Spleen (tissue), 11 donors: Measurements from ENCODE around the gene ECPAS. TPM values are rescaled to one million over a fixed set of nuclear protein-coding genes. Genes with fewer than 3 reads are reported as not detected.

Source experiments
- DNase-seq: peaks from one replicate; pipeline ENCODE4 v3.0.0-alpha.2; 2020
- H3K27ac ChIP-seq, 8 donors: fragments of 200-600 bp; sonication (generic) in 7 of 8; 1 replicate in 4 of 8; 2 replicates in 4 of 8; pipeline versions ENCODE4 v1.5.0 to v1.8.0; 2016 to 2021; ENCODE audit warnings: inconsistent platforms in 4 of 8, mild to moderate bottlenecking in 4 of 8, moderate library complexity in 1 of 8
- H3K27me3 ChIP-seq, 7 donors: fragments of 200-600 bp; sonication (generic) in 6 of 7; replicated peaks in 1 of 7; 1 replicate in 4 of 7; 2 replicates in 3 of 7; pipeline versions ENCODE4 v1.5.0 to v1.8.0; 2016 to 2021; ENCODE audit warnings: inconsistent platforms in 3 of 7, mild to moderate bottlenecking in 1 of 7
- H3K36me3 ChIP-seq, 6 donors: fragments of 200-600 bp; sonication (generic) in 5 of 6; 1 replicate in 4 of 6; 2 replicates in 2 of 6; pipeline versions ENCODE4 v1.5.0 to v1.8.0; 2016 to 2021; ENCODE audit warnings: inconsistent platforms in 2 of 6
- H3K4me1 ChIP-seq, 6 donors: fragments of 200-600 bp; sonication (generic) in 5 of 6; 1 replicate in 3 of 6; 2 replicates in 3 of 6; pipeline versions ENCODE4 v1.5.0 to v1.8.0; 2016 to 2021; ENCODE audit warnings: inconsistent platforms in 3 of 6
- H3K4me3 ChIP-seq, 8 donors: fragments of 200-600 bp; sonication (generic) in 7 of 8; 1 replicate in 4 of 8; 2 replicates in 4 of 8; pipeline versions ENCODE4 v1.5.0 to v1.8.0; 2016 to 2021; ENCODE audit warnings: inconsistent platforms in 4 of 8, mild to moderate bottlenecking in 4 of 8, moderate library complexity in 2 of 8
- H3K9me3 ChIP-seq, 8 donors: fragments of 200-600 bp; sonication (generic) in 7 of 8; 1 replicate in 4 of 8; 2 replicates in 4 of 8; pipeline versions ENCODE4 v1.5.0 to v1.8.0; 2016 to 2021; ENCODE audit warnings: inconsistent platforms in 4 of 8
- POLR2A ChIP-seq, 3 donors: fragments of 450-650 bp; IDR thresholded peaks; one replicate each; pipeline ENCODE4 v1.5.1; 2017; ENCODE audit warnings: antibody characterized with exemption in 3 of 3, mild to moderate bottlenecking in 1 of 3
- POLR2AphosphoS5 ChIP-seq, 3 donors: sonication (generic); formaldehyde crosslinking; IDR thresholded peaks; one replicate each; pipeline ENCODE4 v1.5.1; 2017; ENCODE audit warnings: antibody characterized with exemption in 3 of 3
- WGBS, 5 donors: extraction: QIAGEN DNeasy Blood & Tissue Kit in 3 of 5; methylation state at CpG; one replicate each; pipeline versions ENCODE4 v1.1.5 to v1.1.7; 2013 to 2018; 5-methylcytosine and 5-hydroxymethylcytosine counted together
- intact Hi-C: fragments of 100-400 bp; cut with DNase I; formaldehyde crosslinking; loops from one replicate; pipeline ENCODE4 v1.15.0; 2023; ENCODE audit warnings: low total_unique reads
- polyA plus RNA-seq, 3 donors: library from polyadenylated mRNA; stranded (reverse); fragments of 200-250 nt; gene quantifications; one replicate each; pipeline ENCODE4 v1.2.1, GENCODE V29; 2013
- total RNA-seq, 7 donors: library from RNA; depleted of rRNA in 3 of 7; stranded (reverse); fragments of >200 nt in 3 of 7; fragmentation: NEBNext Ultra II Directional in 4 of 7; extraction: Animal tissue kit (Norgen Biotek cat#: 25700) in 4 of 7; gene quantifications; one replicate each; pipeline versions ENCODE4 v1.1.0 to v1.2.1, GENCODE V29; 2016 to 2021
- TF ChIP-seq, protein P1 (sequence below), 11 experiments: fragments of 200-600 bp in 7 of 11; fragments of 450-650 bp in 4 of 11; sonication (generic) in 4 of 11; IDR thresholded peaks in 8 of 11; conservative IDR thresholded peaks in 3 of 11; 1 replicate in 7 of 11; 2 replicates in 4 of 11; pipeline versions ENCODE4 v1.4.0 to v1.8.0; 2016 to 2021; ENCODE audit warnings: antibody characterized with exemption in 11 of 11, inconsistent platforms in 4 of 11, mild to moderate bottlenecking in 1 of 11
- donor health status: healthy with polysubstance abuse.
- donor health status: DM: no; HTN: no; CAD: no; lungs with moderate emphysema.
- donor health status: DM: no; HTN: no; CAD: no.
- donor health status: Bipolar disorder and iron deficiency.
- donor health status: healthy.
- donor health status: DM: no; HTN: no; CAD: no.
- donor health status: DM: yes; HTN: yes; CAD: no.

ECPAS gene
- total and polyA plus RNA-seq, 10 donors, result 7.5 to 71.2 (median 56.2) TPM

DNA sequence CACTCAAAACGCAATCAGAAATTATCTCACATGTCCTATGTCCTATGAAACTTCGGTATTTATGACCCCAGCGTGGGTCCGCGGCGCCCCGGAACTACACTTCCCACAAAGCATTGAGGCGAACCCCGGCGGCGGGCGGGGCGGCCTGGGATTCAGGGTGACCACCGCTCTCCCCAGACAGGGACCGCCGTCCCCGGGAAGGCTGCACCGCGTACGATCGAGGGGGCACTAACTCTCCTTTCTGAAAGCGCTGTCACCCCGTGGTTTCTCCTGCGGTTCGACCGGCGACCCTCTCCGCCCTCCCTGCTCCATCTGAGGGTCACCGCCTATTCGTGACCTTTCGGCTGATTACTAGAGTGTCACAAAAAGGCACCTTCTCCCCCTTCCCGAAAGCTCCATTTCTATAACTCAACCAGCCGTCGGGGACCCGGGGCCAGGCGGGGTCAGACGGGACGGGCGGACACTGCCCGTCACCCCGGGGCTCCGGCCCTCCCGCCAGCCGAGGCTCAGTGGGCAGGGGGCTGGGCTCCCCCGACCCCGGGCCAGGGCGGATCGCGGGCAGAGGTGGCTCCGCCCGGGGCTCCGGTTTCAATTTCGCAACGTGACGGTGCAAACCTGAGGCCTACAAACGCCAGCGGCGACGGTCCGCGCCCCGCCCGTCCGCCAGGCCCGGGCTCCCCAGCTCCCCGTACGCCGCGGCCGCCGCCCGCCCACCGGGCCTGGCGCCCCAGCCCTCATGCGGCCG is 1.3 kb downstream of the ECPAS start:
- no peaks in the 10 kb centered on the region for H3K9me3 ChIP-seq
- H3K4me1 ChIP-seq, result peaks cover 10 to 53% (median 23%) of the 10 kb centered on the region in 6 donors
- TF ChIP-seq POLR2A (IDR thresholded peaks at IDR 0.05), result peak in 1 of 3 donors; percentile 43
- TF ChIP-seq POLR2AphosphoS5 (IDR thresholded peaks at IDR 0.05), result peak; percentile 83 to 91 (median 90)
- TF ChIP-seq, protein P1, sequence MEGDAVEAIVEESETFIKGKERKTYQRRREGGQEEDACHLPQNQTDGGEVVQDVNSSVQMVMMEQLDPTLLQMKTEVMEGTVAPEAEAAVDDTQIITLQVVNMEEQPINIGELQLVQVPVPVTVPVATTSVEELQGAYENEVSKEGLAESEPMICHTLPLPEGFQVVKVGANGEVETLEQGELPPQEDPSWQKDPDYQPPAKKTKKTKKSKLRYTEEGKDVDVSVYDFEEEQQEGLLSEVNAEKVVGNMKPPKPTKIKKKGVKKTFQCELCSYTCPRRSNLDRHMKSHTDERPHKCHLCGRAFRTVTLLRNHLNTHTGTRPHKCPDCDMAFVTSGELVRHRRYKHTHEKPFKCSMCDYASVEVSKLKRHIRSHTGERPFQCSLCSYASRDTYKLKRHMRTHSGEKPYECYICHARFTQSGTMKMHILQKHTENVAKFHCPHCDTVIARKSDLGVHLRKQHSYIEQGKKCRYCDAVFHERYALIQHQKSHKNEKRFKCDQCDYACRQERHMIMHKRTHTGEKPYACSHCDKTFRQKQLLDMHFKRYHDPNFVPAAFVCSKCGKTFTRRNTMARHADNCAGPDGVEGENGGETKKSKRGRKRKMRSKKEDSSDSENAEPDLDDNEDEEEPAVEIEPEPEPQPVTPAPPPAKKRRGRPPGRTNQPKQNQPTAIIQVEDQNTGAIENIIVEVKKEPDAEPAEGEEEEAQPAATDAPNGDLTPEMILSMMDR (IDR thresholded peaks at IDR 0.05 in 8 of 11, conservative IDR thresholded peaks at IDR 0.05 in 3 of 11), result no peak
- no peaks in the 10 kb centered on the region for H3K27me3 ChIP-seq
- H3K27ac ChIP-seq, result peak overlapping the region; percentile 95 to 99 (median 96)
- 0 to 1% (median 1%) methylated on average over 42 to 76 of the region's 76 CpGs for WGBS, 5 donors
- peak overlapping the region; percentile 80 to 95 (median 90) for H3K4me3 ChIP-seq
- no peaks in the 10 kb centered on the region for H3K36me3 ChIP-seq
- intact Hi-C loops, result loop anchor here (10.0 kb wide), 1 partner anchor 152 kb away; the partner anchor contains the start of gene DNAJC25
- peak; percentile 95 for DNase-seq

DNA sequence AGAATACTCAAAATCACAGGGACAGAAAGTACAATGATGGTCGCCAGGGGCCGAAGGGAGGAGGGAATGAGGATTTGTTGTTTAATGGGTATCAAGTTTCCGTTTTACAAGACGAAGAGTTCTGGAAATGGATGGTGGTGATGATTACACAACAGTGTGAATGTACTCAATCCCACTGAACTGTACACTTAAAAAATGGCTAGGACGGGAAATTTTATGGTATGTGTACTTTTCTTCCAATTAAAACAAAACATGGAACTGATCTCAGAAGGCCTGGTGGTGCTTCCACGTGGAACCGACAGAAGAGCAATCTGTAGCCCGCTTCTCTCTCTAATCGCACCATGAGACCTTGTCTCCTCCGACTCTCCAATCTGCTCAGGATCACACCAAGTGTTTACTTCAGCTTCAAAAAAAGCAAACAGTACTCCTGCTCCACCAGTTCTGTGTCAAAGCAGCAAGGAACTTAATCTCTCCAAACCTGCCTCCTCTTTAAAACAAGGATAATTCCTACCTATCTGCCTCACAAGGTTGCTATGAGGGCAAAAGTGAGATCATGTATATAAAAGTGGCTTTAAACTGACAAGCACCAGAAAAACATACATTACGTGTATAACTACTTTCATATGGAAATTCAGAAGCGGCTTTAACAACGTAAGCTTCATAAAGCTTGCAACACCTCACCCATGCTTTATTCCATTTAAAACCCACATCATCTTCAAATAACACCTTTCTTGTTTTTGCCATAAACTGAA is 2.1 kb downstream of the ECPAS start:
- no peaks in the 10 kb centered on the region for H3K27me3 ChIP-seq
- H3K27ac ChIP-seq, result peak overlapping the region; percentile 95 to 99 (median 96)
- DNase-seq, result no peak
- H3K9me3 ChIP-seq, result no peaks in the 10 kb centered on the region
- H3K4me3 ChIP-seq, result peak overlapping the region; percentile 80 to 95 (median 90)
- 52 to 64% (median 58%) methylated on average over 13 of the region's 13 CpGs for WGBS, 5 donors
- peaks cover 10 to 61% (median 27%) of the 10 kb centered on the region in 6 donors for H3K4me1 ChIP-seq
- H3K36me3 ChIP-seq, result no peaks in the 10 kb centered on the region
- TF ChIP-seq, protein P1 (IDR thresholded peaks at IDR 0.05 in 8 of 11, conservative IDR thresholded peaks at IDR 0.05 in 3 of 11), result no peak
- TF ChIP-seq POLR2A (IDR thresholded peaks at IDR 0.05), result no peak
- intact Hi-C loops, result loop anchor here (10.0 kb wide), 1 partner anchor 153 kb away; the partner anchor contains the start of gene DNAJC25

DNA sequence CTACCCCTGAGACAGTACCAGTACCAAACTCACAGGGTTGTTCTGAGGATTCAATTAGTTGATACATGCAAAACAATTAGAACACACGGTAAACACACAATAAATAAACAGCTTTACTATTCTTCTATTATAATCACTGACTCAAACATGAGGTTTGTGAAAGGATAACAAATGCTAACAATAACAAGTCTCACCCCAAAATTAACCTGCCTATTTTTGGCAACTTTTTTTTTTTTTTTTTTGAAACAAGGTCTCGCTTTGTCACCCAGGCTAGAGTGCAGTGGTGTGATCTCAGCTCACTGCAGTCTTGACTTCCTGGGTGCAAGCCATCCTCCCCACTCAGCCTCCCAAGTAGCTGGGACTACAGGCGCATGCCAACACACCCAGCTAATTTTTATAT is 6.5 kb downstream of the ECPAS start:
- intact Hi-C loops, result no loop called here
- no peak for DNase-seq
- Histone ChIP-seq H3K27ac (no peak overlapping the region), H3K4me1 (peaks cover 6 to 87% (median 38%) of the 10 kb centered on the region in 6 donors), H3K9me3 (no peaks in the 10 kb centered on the region), H3K36me3 (no peaks in the 10 kb centered on the region), H3K27me3 (no peaks in the 10 kb centered on the region), H3K4me3 (no peak overlapping the region)
- 81 to 94% (median 85%) methylated on average over 3 of the region's 3 CpGs for WGBS, 5 donors
- TF ChIP-seq POLR2AphosphoS5 (IDR thresholded peaks at IDR 0.05), result no peak
- no peak for TF ChIP-seq POLR2A (IDR thresholded peaks at IDR 0.05)
- TF ChIP-seq, protein P1 (IDR thresholded peaks at IDR 0.05 in 8 of 11, conservative IDR thresholded peaks at IDR 0.05 in 3 of 11), result no peak

DNA sequence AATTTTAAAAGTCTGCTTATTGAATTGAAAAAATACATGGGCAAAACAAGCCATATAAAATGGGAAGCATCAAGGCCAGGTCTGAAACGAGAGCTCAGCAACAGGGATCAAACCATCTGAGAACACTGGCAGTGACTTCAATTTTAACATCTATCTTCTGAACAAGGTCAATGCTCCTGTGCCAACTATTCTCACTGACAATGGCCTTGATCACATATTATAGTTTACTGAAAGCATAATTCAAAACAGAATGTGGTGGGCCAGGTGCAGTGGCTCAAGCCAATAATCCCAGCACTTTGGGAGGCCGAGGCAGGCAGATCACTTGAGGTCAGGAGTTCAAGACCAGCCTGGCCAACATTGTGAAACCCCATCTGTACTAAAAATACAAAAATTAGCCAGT is 9.0 kb downstream of the ECPAS start:
- Histone ChIP-seq H3K27ac (no peak overlapping the region), H3K4me1 (peaks cover 0 to 83% (median 29%) of the 10 kb centered on the region in 6 donors), H3K36me3 (no peaks in the 10 kb centered on the region), H3K4me3 (no peak overlapping the region), H3K9me3 (no peaks in the 10 kb centered on the region), H3K27me3 (no peaks in the 10 kb centered on the region)
- no peak for DNase-seq
- WGBS, 5 donors, result 61 to 73% (median 71%) methylated on average over 2 of the region's 2 CpGs
- no peak for TF ChIP-seq POLR2AphosphoS5 (IDR thresholded peaks at IDR 0.05)
- TF ChIP-seq, protein P1 (IDR thresholded peaks at IDR 0.05 in 8 of 11, conservative IDR thresholded peaks at IDR 0.05 in 3 of 11), result no peak
- no peak for TF ChIP-seq POLR2A (IDR thresholded peaks at IDR 0.05)
- intact Hi-C loops, result no loop called here
